ENCODE results near the gene PSG6. TPM values are rescaled to one million over a fixed set of nuclear protein-coding genes. Genes with fewer than 3 reads are reported as not detected.
"Not testable (repeated sequence)": the region's sequence is repeated elsewhere in the genome, so short reads cannot be mapped to it uniquely, and the experiment has no call there.

The PSG6 gene
- polyA plus RNA-seq, 3 donors = not detected

- H3K27ac ChIP-seq (ENCODE audit: low read depth, low read length) = not testable (repeated sequence)
- 69 to 87% (median 85%) methylated on average over 5 of the region's 5 CpGs for WGBS, 3 donors
These were observed 4.2 kb downstream of the PSG6 start for GRCh38 chr19:42913516-42913915.

GRCh38 chr19:42912941-42913340 is 4.8 kb downstream of the PSG6 start:
- not testable (repeated sequence) for H3K27ac ChIP-seq (ENCODE audit: low read depth, low read length)
- WGBS, 3 donors = 75 to 90% (median 89%) methylated on average over 4 of the region's 4 CpGs

- H3K27ac ChIP-seq (ENCODE audit: low read depth, low read length) = not testable (repeated sequence)
- 67 to 80% (median 75%) methylated on average over 5 of the region's 5 CpGs for WGBS, 3 donors
These were observed 6.0 kb downstream of the PSG6 start for GRCh38 chr19:42911731-42912130.

- WGBS, 3 donors = 46 to 61% (median 60%) methylated on average over 5 of the region's 5 CpGs
- H3K27ac ChIP-seq (ENCODE audit: low read depth, low read length) = not testable (repeated sequence)
These were observed 11.5 kb downstream of the PSG6 start for GRCh38 chr19:42906162-42906561.

- WGBS, 3 donors = 69 to 84% (median 78%) methylated on average over 4 of the region's 4 CpGs
These were observed 17.1 kb downstream of the PSG6 start for GRCh38 chr19:42900561-42900960.

GRCh38 chr19:42899674-42900073 is 18.0 kb downstream of the PSG6 start:
- 83 to 86% (median 84%) methylated on average over 12 of the region's 12 CpGs for WGBS, 3 donors
- not testable (repeated sequence) for H3K27ac ChIP-seq (ENCODE audit: low read depth, low read length)

More at GRCh38 chr19:42900561-42900960, 17.1 kb downstream of the PSG6 start:
- not testable (repeated sequence) for H3K27ac ChIP-seq (ENCODE audit: low read depth, low read length)

- WGBS, 3 donors = 63 to 93% (median 75%) methylated on average over 1 of the region's 1 CpG
- H3K27ac ChIP-seq (ENCODE audit: low read depth, low read length) = not testable (repeated sequence)
These were observed 18.6 kb downstream of the PSG6 start for GRCh38 chr19:42899110-42899509.

- H3K27ac ChIP-seq (ENCODE audit: low read depth, low read length) = not testable (repeated sequence)
- 25 to 56% (median 38%) methylated on average over 1 of the region's 1 CpG for WGBS, 3 donors
These were observed 19.0 kb downstream of the PSG6 start for GRCh38 chr19:42898656-42899055.

GRCh38 chr19:42897729-42898128 is 20.0 kb downstream of the PSG6 start:
- 21 to 35% (median 30%) methylated on average over 1 of the region's 1 CpG for WGBS, 3 donors
- not testable (repeated sequence) for H3K27ac ChIP-seq (ENCODE audit: low read depth, low read length)

GRCh38 chr19:42890446-42890845 is 27.2 kb downstream of the PSG6 start:
- WGBS, 3 donors = 75 to 91% (median 90%) methylated on average over 7 of the region's 7 CpGs

GRCh38 chr19:42887876-42888445 is 29.7 kb downstream of the PSG6 start:
- not testable (repeated sequence) for H3K27ac ChIP-seq (ENCODE audit: low read depth, low read length)

More at GRCh38 chr19:42890446-42890845, 27.2 kb downstream of the PSG6 start:
- not testable (repeated sequence) for H3K27ac ChIP-seq (ENCODE audit: low read depth, low read length)

GRCh38 chr19:42882730-42883129 is 35.0 kb downstream of the PSG6 start:
- 79 to 85% (median 84%) methylated on average over 2 of the region's 2 CpGs for WGBS, 3 donors
- H3K27ac ChIP-seq (ENCODE audit: low read depth, low read length) = not testable (repeated sequence)

- not testable (repeated sequence) for H3K27ac ChIP-seq (ENCODE audit: low read depth, low read length)
- WGBS, 3 donors = 27 to 68% (median 60%) methylated on average over 5 of the region's 5 CpGs
These were observed 35.7 kb downstream of the PSG6 start for GRCh38 chr19:42882010-42882409.

- 47 to 68% (median 62%) methylated on average over 8 of the region's 8 CpGs for WGBS, 3 donors
- not testable (repeated sequence) for H3K27ac ChIP-seq (ENCODE audit: low read depth, low read length)
These were observed 36.4 kb downstream of the PSG6 start for GRCh38 chr19:42881279-42881678.

- WGBS, 3 donors = 69 to 92% (median 84%) methylated on average over 9 of the region's 9 CpGs
- H3K27ac ChIP-seq (ENCODE audit: low read depth, low read length) = not testable (repeated sequence)
These were observed 37.1 kb downstream of the PSG6 start for GRCh38 chr19:42880621-42881020.

- H3K27ac ChIP-seq (ENCODE audit: low read depth, low read length) = no peak within 1 kb of the TSS
- 39 to 82% (median 44%) methylated on average over 2 of the region's 2 CpGs for WGBS, 3 donors
These were observed 38.1 kb downstream of the PSG6 start, which contains the start of gene PSG1 for GRCh38 chr19:42879613-42880012. Gene PSG1 (minus strand): TSS chr19:42879713. CDS start chr19:42879581, 132 bp downstream.

- not testable (repeated sequence) for H3K27ac ChIP-seq (ENCODE audit: low read depth, low read length)
These were observed 41.1 kb downstream of the PSG6 start for GRCh38 chr19:42876596-42876995.

- 47 to 52% (median 48%) methylated on average over 1 of the region's 1 CpG for WGBS, 3 donors
- not testable (repeated sequence) for H3K27ac ChIP-seq (ENCODE audit: low read depth, low read length)
These were observed 41.8 kb downstream of the PSG6 start for GRCh38 chr19:42875881-42876280.

- not testable (repeated sequence) for H3K27ac ChIP-seq (ENCODE audit: low read depth, low read length)
- 53 to 72% (median 66%) methylated on average over 4 of the region's 4 CpGs for WGBS, 3 donors
These were observed 42.5 kb downstream of the PSG6 start for GRCh38 chr19:42874901-42875813.

- 72 to 91% (median 75%) methylated on average over 3 of the region's 3 CpGs for WGBS, 3 donors
- not testable (repeated sequence) for H3K27ac ChIP-seq (ENCODE audit: low read depth, low read length)
These were observed 43.6 kb downstream of the PSG6 start for GRCh38 chr19:42874136-42874535.
